ENCODE results near the gene CDH5. TPM values are rescaled to one million over a fixed set of nuclear protein-coding genes. Genes with fewer than 3 reads are reported as not detected.

CDH5 gene
- total RNA-seq, 2 donors from 2014 or later: 0.18 TPM; not detected in 1

DNA sequence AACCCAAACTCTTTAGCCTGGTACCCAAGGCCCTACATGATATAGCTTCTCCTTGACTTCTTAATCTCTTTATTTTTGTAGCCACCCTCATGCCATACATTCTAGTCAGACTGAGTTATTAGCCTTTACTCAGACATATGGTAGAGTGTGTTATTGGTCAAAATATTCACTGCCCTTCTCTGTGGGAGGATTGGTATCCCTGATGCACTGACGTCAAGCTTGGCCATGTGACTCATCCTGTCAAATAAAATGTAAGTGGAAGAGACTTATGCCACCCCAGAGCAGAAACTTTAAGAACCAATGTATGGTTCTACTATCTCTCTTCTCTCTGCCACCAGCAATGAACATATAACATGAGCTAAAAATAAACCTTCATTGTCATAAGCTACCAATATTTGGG lies 48.4 kb downstream of the CDH5 start:
- Histone ChIP-seq H3K36me3 (ENCODE audit: control insufficient read depth, insufficient read depth, low read length) (no peaks in the 10 kb centered on the region), H3K4me1 (ENCODE audit: control insufficient read depth, insufficient read depth, low read length) (no peaks in the 10 kb centered on the region), H3K27me3 (ENCODE audit: control insufficient read depth, insufficient read depth, low read length, poor library complexity, severe bottlenecking) (no peaks in the 10 kb centered on the region), H3K4me3 (ENCODE audit: low read length) (no peak overlapping the region), H3K27ac (ENCODE audit: low read depth, low read length) (no peak overlapping the region), H3K9me3 (ENCODE audit: control insufficient read depth, low read length) (peaks cover 17% of the 10 kb centered on the region), H3K9ac (ENCODE audit: extremely low read depth, low read length, poor library complexity, severe bottlenecking) (no peak overlapping the region)
- Mint-ChIP-seq H3K27me3 (ENCODE audit: insufficient read depth) (peaks cover 38% of the 10 kb centered on the region), H3K4me1 (no peaks in the 10 kb centered on the region), H3K27ac (no peak overlapping the region), H3K9me3 (peaks cover 8% of the 10 kb centered on the region), H3K4me3 (no peak overlapping the region), H3K36me3 (ENCODE audit: low read depth) (no peaks in the 10 kb centered on the region)
- no peak for DNase-seq
- 81 to 100% methylated on average over 1 of the region's 1 CpG for WGBS, 2 experiments (ENCODE audit: insufficient coverage in 1 of 2, insufficient read length in 1 of 2)
- TF ChIP-seq, protein P1, sequence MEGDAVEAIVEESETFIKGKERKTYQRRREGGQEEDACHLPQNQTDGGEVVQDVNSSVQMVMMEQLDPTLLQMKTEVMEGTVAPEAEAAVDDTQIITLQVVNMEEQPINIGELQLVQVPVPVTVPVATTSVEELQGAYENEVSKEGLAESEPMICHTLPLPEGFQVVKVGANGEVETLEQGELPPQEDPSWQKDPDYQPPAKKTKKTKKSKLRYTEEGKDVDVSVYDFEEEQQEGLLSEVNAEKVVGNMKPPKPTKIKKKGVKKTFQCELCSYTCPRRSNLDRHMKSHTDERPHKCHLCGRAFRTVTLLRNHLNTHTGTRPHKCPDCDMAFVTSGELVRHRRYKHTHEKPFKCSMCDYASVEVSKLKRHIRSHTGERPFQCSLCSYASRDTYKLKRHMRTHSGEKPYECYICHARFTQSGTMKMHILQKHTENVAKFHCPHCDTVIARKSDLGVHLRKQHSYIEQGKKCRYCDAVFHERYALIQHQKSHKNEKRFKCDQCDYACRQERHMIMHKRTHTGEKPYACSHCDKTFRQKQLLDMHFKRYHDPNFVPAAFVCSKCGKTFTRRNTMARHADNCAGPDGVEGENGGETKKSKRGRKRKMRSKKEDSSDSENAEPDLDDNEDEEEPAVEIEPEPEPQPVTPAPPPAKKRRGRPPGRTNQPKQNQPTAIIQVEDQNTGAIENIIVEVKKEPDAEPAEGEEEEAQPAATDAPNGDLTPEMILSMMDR (conservative IDR thresholded peaks at IDR 0.05): no peak

DNA sequence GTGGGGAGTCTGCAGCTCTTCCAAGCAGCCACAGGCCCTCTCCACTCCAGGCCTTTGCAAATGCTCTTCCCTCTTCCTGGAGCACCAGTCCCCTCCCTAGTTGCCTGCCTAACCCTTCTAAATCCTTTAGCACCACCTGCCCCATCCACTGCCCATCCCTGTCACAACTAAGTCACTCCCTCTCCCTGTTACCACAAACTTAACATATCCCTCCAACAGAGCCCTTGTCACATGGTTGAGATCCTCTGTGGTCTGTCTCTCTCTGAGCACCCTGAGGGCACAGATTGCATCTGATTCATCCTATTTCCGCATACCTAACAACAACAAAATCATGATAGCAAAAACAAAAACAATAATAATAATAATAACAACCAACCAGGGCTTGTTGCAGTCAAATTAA lies 49.6 kb downstream of the CDH5 start:
- no peaks in the 10 kb centered on the region for H3K4me1 Mint-ChIP-seq
- H3K27me3 Mint-ChIP-seq (ENCODE audit: insufficient read depth): peaks cover 44% of the 10 kb centered on the region
- TF ChIP-seq, protein P1 (conservative IDR thresholded peaks at IDR 0.05): no peak
- H3K4me3 Mint-ChIP-seq: no peak overlapping the region
- no peak for DNase-seq
- peaks cover 17% of the 10 kb centered on the region for H3K9me3 ChIP-seq (ENCODE audit: control insufficient read depth, low read length)
- no peak overlapping the region for H3K4me3 ChIP-seq (ENCODE audit: low read length)
- no peak overlapping the region for H3K27ac ChIP-seq (ENCODE audit: low read depth, low read length)
- H3K9ac ChIP-seq (ENCODE audit: extremely low read depth, low read length, poor library complexity, severe bottlenecking): no peak overlapping the region
- peaks cover 8% of the 10 kb centered on the region for H3K9me3 Mint-ChIP-seq
- H3K36me3 Mint-ChIP-seq (ENCODE audit: low read depth): no peaks in the 10 kb centered on the region
- no peak overlapping the region for H3K27ac Mint-ChIP-seq
- no peaks in the 10 kb centered on the region for H3K36me3 ChIP-seq (ENCODE audit: control insufficient read depth, insufficient read depth, low read length)
- H3K27me3 ChIP-seq (ENCODE audit: control insufficient read depth, insufficient read depth, low read length, poor library complexity, severe bottlenecking): peaks cover 11% of the 10 kb centered on the region
- no peaks in the 10 kb centered on the region for H3K4me1 ChIP-seq (ENCODE audit: control insufficient read depth, insufficient read depth, low read length)
- WGBS, 2 experiments (ENCODE audit: insufficient coverage in 1 of 2, insufficient read length in 1 of 2): 100% methylated on average over 1 of the region's 1 CpG; no CpG with 5 or more reads in 1 of the 2 experiments

DNA sequence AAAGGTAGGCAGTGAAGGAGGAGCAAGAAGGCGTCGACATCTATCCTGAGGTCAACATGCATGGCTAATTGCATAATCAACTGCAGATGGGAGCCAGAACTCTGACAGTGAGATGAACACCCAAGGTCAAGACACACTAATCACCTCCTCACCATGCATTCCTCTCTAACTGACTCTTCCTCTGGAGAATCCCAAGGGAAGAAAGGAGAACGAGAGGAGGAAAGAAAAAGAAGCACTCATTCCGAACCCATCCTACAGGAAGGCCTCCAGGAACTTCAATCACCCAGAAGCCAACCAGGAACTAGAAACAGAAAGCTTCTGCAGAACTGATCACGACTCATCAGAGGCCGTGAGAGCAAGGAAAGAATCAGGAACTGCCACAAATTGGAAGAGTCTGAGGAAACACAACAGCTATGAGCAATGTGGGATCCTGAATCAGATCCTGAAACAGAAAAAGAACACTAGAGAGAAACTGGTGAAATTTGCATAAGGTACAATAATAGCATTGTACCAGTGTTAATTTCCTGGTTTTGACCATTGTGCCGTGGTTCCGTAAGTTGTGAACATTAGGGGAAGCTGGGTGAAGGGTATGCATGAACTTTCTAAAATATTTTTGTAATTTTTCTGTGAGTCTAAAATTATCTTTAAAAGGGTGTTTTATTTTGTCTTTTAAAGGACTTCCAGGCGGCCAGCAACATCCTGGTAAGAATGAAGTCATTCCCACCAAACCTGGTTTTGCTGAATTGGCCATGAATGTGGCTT lies 50.6 kb downstream of the CDH5 start:
- Histone ChIP-seq H3K27me3 (ENCODE audit: control insufficient read depth, insufficient read depth, low read length, poor library complexity, severe bottlenecking) (peaks cover 20% of the 10 kb centered on the region), H3K4me1 (ENCODE audit: control insufficient read depth, insufficient read depth, low read length) (no peaks in the 10 kb centered on the region), H3K4me3 (ENCODE audit: low read length) (no peak overlapping the region), H3K36me3 (ENCODE audit: control insufficient read depth, insufficient read depth, low read length) (no peaks in the 10 kb centered on the region), H3K27ac (ENCODE audit: low read depth, low read length) (no peak overlapping the region), H3K9ac (ENCODE audit: extremely low read depth, low read length, poor library complexity, severe bottlenecking) (no peak overlapping the region), H3K9me3 (ENCODE audit: control insufficient read depth, low read length) (peaks cover 16% of the 10 kb centered on the region)
- Mint-ChIP-seq H3K4me1 (no peaks in the 10 kb centered on the region), H3K4me3 (no peak overlapping the region), H3K9me3 (peaks cover 8% of the 10 kb centered on the region), H3K27ac (no peak overlapping the region), H3K27me3 (ENCODE audit: insufficient read depth) (peaks cover 51% of the 10 kb centered on the region), H3K36me3 (ENCODE audit: low read depth) (no peaks in the 10 kb centered on the region)
- TF ChIP-seq, protein P1 (conservative IDR thresholded peaks at IDR 0.05): no peak
- 86 to 94% methylated on average over 7 to 9 of the region's 9 CpGs for WGBS, 2 experiments (ENCODE audit: insufficient coverage in 1 of 2, insufficient read length in 1 of 2)
- no peak for DNase-seq
